GM04504 (cell line): Measurements from ENCODE around the gene RUNDC3A.
A peak's percentile ranks its signal among the peaks of the same experiment; 100 is the strongest.
"Not testable (repeated sequence)": the region's sequence is repeated elsewhere in the genome, so short reads cannot be mapped to it uniquely, and the experiment has no call there.

ENCODE experiments used
- DNase-seq: peaks from one replicate; pipeline ENCODE4 v3.0.0-alpha.2; 2012; ENCODE audit warnings: low read depth

RUNDC3A gene

GRCh38 chr17:44360144-44360533, 51.7 kb downstream of the RUNDC3A start:
- DNase-seq = no peak

DNA sequence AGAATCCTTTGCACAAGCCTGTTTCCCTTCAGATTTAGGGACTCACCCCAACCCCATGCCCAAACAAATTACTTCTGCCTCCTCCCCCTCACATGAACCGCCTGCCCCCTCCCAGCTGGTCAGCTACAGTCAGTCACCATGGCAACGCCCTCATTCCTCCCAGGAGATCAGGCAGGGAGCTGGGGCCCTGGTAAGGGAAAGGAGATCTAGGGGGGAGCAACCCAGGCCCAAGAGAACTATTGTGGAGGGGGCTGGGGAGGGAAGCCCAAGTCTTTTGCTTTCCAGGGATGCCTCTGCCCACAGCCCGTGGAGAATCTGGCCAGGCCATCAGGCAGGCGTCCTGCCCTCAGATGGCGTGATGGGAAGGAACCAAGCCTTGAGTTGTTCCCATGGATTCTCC, 52.4 kb downstream of the RUNDC3A start:
- DNase-seq = no peak

GRCh38 chr17:44361292-44362260, 53.2 kb downstream of the RUNDC3A start:
- no peak for DNase-seq

DNA sequence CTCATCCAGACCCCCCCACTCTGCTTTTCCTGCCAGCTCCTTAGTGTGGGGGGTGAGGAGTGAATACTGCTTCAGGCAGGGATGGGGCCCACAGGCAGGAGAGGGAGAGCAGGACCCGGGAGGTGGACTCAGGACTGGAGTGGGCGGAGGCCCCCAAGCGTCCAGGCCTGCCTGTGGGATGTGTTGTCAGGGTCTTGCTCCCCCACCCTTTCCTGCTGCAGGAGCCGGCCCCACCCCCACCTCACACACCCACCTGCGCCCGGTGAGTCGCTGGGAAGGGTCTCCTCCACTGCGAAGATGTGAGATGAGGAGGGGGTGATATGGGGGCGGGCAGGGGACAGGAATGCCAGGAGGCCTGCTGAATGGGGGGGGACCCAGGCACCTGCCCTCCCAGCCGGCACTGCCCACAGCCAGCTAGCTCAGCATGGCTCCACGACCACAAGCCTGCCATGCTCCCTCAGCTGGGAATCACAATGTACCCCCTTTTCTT, 54.1 kb downstream of the RUNDC3A start:
- no peak for DNase-seq

DNA sequence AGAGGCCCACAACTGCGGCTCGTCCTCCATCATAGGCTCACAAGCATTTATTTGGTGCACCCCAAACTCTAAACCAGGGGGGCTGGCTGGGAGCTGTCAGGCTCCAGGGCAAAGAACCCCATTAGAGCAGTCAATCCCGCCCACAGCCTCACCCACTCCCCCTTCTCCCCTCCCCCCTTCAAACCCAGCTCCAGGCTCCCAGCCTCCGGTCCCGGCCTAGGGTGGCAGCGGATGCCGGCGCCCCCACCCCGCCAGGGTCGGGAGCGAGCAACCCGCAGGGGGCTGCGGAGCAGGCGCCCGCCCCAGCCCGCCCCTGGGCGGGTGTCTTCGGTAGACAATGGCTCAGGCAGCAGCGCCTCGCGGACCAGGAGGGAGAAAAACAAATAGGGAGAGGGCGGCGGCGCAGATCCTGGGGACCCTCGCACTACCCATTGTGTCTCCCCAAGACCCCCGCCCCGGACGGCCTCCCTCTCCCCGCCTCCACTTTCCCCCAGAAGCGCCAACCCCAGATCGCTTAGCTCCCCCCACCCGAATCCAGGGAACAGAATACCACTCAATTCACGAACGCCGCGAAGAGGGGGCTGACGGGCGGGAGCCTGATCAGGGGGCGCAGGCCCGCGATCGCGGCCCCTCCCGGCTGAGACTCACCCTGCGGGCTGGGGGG, 54.7 kb downstream of the RUNDC3A start:
- no peak for DNase-seq

- DNase-seq = peak; percentile 22
Measured at GRCh38 chr17:44363613-44364159, 55.3 kb downstream of the RUNDC3A start, which contains the start of gene FAM171A2. TSS of gene FAM171A2 (minus strand) at chr17:44363853. CDS start at chr17:44363714, 139 bp downstream.

DNA sequence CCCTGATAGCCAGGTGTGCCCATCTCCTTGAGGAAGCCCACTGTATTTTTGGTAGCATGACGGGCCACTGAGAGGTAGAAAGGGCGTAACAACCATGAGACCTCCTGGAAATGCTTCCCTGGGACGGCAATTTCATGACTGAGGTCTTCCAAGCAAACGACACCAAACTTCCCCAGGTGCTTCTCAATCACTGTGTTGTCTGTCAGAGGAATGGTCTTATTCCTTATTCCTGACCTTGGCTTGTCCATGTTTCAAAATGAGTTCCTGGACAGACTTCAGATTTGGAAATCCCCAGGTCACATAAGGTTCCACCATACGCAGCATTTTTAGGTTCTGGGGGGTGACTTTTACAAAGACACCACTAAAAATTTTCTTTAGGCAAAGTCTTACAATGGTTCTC, 56.6 kb downstream of the RUNDC3A start:
- not testable (repeated sequence) for DNase-seq

DNA sequence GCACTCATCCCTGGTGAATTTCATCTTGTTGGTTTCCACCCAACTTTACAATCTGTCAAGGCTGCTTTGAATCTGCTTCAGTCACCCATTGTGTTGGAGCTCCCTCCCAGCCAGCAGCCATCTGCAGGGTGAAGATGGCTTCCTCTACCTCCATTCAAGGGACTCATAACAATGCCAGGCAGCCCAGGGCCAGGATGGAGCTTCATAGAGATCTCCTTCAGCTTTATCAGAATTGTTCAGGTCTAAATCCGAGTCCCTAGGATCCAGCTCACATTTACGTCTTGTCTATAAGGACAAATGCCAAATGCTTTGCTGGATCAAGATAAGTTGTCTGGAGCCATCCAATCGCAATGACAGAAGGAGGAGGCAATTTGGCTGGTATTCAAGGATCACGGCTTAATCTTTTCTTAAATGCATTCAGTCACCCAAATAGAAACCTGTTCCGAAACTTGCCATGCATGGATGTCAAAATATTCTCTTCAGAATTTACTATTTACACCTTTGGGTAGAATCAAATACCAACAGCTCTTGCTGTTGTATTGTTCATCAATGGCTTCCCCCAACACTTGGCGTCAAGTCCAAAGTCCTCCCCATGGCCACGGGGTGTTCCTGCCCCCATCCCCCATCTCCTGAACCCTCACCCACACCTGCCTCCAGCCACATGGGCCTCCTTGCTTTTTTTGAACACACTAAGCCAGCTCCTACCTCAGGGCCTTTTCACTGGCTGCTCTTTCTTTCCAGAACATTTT, 59.0 kb downstream of the RUNDC3A start:
- DNase-seq = no peak
